OCI-LY1 (cell line): Measurements from ENCODE around the gene CEP112.

Experiments used
- H2AFZ ChIP-seq: fragments of 200-600 bp; sonication (generic), shearing (Covaris generic); 2 replicates; pipeline ENCODE4 v1.6.0; 2014; ENCODE audit warnings: antibody characterized with exemption, mild to moderate bottlenecking, low read length
- H3F3A ChIP-seq: fragments of 200-600 bp; sonication (generic), shearing (Covaris generic); 2 replicates; pipeline ENCODE4 v1.6.0; 2014; ENCODE audit warnings: mild to moderate bottlenecking, antibody characterized with exemption, low read length, moderate library complexity; ENCODE audit not compliant: insufficient read depth
- H3K27ac ChIP-seq: fragments of 200-600 bp; sonication (generic); 2 replicates; pipeline ENCODE4 v1.5.1; 2014; ENCODE audit warnings: low read length, mixed run types, mild to moderate bottlenecking, low read depth; ENCODE audit not compliant: poor library complexity, severe bottlenecking
- H3K27me3 ChIP-seq: fragments of 200-600 bp; sonication (generic); 2 replicates; pipeline ENCODE4 v1.6.0; 2014; ENCODE audit warnings: antibody characterized with exemption, mild to moderate bottlenecking, low read length, moderate library complexity; ENCODE audit not compliant: insufficient read depth
- H3K36me3 ChIP-seq: fragments of 200-600 bp; sonication (generic); 2 replicates; pipeline ENCODE4 v1.6.1; 2014; ENCODE audit warnings: mild to moderate bottlenecking, antibody characterized with exemption, low read length, moderate library complexity, mixed read lengths; ENCODE audit not compliant: insufficient read depth
- H3K4me1 ChIP-seq: fragments of 200-600 bp; sonication (generic); 2 replicates; pipeline ENCODE4 v1.5.1; 2014; ENCODE audit warnings: mild to moderate bottlenecking, low read length, moderate library complexity; ENCODE audit not compliant: insufficient read depth, severe bottlenecking
- H3K4me2 ChIP-seq: fragments of 200-600 bp; sonication (generic), shearing (Covaris generic); 2 replicates; pipeline ENCODE4 v1.6.1; 2014; ENCODE audit warnings: low read length
- H3K4me3 ChIP-seq: fragments of 200-600 bp; sonication (generic); 2 replicates; pipeline ENCODE4 v1.5.1; 2014; ENCODE audit warnings: low read length, low read depth, mild to moderate bottlenecking, mixed read lengths; ENCODE audit not compliant: poor library complexity, severe bottlenecking
- H3K79me2 ChIP-seq: fragments of 200-600 bp; shearing (Covaris generic); 2 replicates; pipeline ENCODE4 v1.6.1; 2016; ENCODE audit warnings: mixed run types, low read length, mixed read lengths; ENCODE audit not compliant: insufficient read depth
- H3K9ac ChIP-seq: fragments of 200-600 bp; sonication (generic), shearing (Covaris generic); 2 replicates; pipeline ENCODE4 v1.6.1; 2014; ENCODE audit warnings: mild to moderate bottlenecking, low read length, mixed read lengths
- H3K9me2 ChIP-seq: fragments of 200-600 bp; sonication (generic), shearing (Covaris generic); 2 replicates; pipeline ENCODE4 v1.6.1; 2014; ENCODE audit warnings: low read depth, mild to moderate bottlenecking, low read length, mixed read lengths
- H3K9me3 ChIP-seq: fragments of 200-600 bp; shearing (Covaris generic); 2 replicates; pipeline ENCODE4 v1.6.1; 2014; ENCODE audit warnings: low read length, mixed read lengths
- H4K20me1 ChIP-seq: fragments of 200-600 bp; sonication (generic), shearing (Covaris generic); 2 replicates; pipeline ENCODE4 v1.6.0; 2016; ENCODE audit warnings: mild to moderate bottlenecking, low read length; ENCODE audit not compliant: insufficient read depth
- CTCF ChIP-seq: fragments of 200-600 bp; sonication (generic), shearing (Covaris generic); IDR thresholded peaks from 2 replicates; pipeline ENCODE4 v1.5.1; 2017; ENCODE audit warnings: mild to moderate bottlenecking, antibody characterized with exemption, low read length, moderate library complexity, mixed read lengths
- EZH2 ChIP-seq: fragments of 200-600 bp; sonication (generic), shearing (Covaris generic); IDR thresholded peaks from 2 replicates; pipeline ENCODE4 v1.8.0; 2017; ENCODE audit warnings: borderline replicate concordance, mixed run types, mild to moderate bottlenecking, antibody characterized with exemption, low read length, moderate library complexity, mixed read lengths

The CEP112 gene

GRCh38 chr17:66091445-66092080, 100.4 kb downstream of the CEP112 start:
- no peak overlapping the region for H2AFZ ChIP-seq
- TF ChIP-seq CTCF (no peak), EZH2 (no peak)
- no peaks in the 10 kb centered on the region for H3K9me2 ChIP-seq
- no peak overlapping the region for H3K9ac ChIP-seq
- no peaks in the 10 kb centered on the region for H3K36me3 ChIP-seq
- H3K79me2 ChIP-seq: no peaks in the 10 kb centered on the region
- no peaks in the 10 kb centered on the region for H3K27me3 ChIP-seq
- H3K27ac ChIP-seq: no peak overlapping the region
- no peaks in the 10 kb centered on the region for H3F3A ChIP-seq
- H4K20me1 ChIP-seq: no peaks in the 10 kb centered on the region
- H3K4me3 ChIP-seq: no peak overlapping the region
- H3K4me2 ChIP-seq: no peak overlapping the region
- H3K9me3 ChIP-seq: no peaks in the 10 kb centered on the region
- H3K4me1 ChIP-seq: no peaks in the 10 kb centered on the region

GRCh38 chr17:66089764-66090163, 102.2 kb downstream of the CEP112 start:
- TF ChIP-seq EZH2 (no peak), CTCF (no peak)
- H3K9me3 ChIP-seq: no peaks in the 10 kb centered on the region
- no peak overlapping the region for H2AFZ ChIP-seq
- H3K4me3 ChIP-seq: no peak overlapping the region
- H3K4me1 ChIP-seq: no peaks in the 10 kb centered on the region
- no peaks in the 10 kb centered on the region for H3K27me3 ChIP-seq
- H3K79me2 ChIP-seq: no peaks in the 10 kb centered on the region
- H3K36me3 ChIP-seq: no peaks in the 10 kb centered on the region
- H4K20me1 ChIP-seq: no peaks in the 10 kb centered on the region
- H3K4me2 ChIP-seq: no peak overlapping the region
- no peak overlapping the region for H3K27ac ChIP-seq
- no peak overlapping the region for H3K9ac ChIP-seq
- H3F3A ChIP-seq: no peaks in the 10 kb centered on the region
- no peaks in the 10 kb centered on the region for H3K9me2 ChIP-seq

GRCh38 chr17:66088173-66088572, 103.8 kb downstream of the CEP112 start:
- Histone ChIP-seq H3K4me1 (no peaks in the 10 kb centered on the region), H3K4me3 (no peak overlapping the region), H3K9me3 (no peaks in the 10 kb centered on the region), H3K79me2 (no peaks in the 10 kb centered on the region), H3K9me2 (no peaks in the 10 kb centered on the region), H4K20me1 (no peaks in the 10 kb centered on the region), H3K27me3 (no peaks in the 10 kb centered on the region), H3K9ac (no peak overlapping the region), H3K36me3 (no peaks in the 10 kb centered on the region), H3K4me2 (no peak overlapping the region), H2AFZ (no peak overlapping the region), H3F3A (no peaks in the 10 kb centered on the region), H3K27ac (no peak overlapping the region)
- TF ChIP-seq EZH2: no peak

- Histone ChIP-seq H3K79me2 (no peaks in the 10 kb centered on the region), H3K27me3 (no peaks in the 10 kb centered on the region), H3F3A (no peaks in the 10 kb centered on the region), H3K9me3 (no peaks in the 10 kb centered on the region), H3K9ac (no peak overlapping the region), H3K4me1 (no peaks in the 10 kb centered on the region), H3K9me2 (no peaks in the 10 kb centered on the region), H4K20me1 (no peaks in the 10 kb centered on the region), H2AFZ (no peak overlapping the region), H3K36me3 (no peaks in the 10 kb centered on the region), H3K27ac (no peak overlapping the region), H3K4me2 (no peak overlapping the region), H3K4me3 (no peak overlapping the region)
- TF ChIP-seq CTCF (no peak), EZH2 (no peak)
These were observed 104.9 kb downstream of the CEP112 start for GRCh38 chr17:66087073-66087472.
